ENCODE measurements around the gene ZRANB2.
A peak's percentile ranks its signal among the peaks of the same experiment; 100 is the strongest.

ZRANB2 gene

GRCh38 chr1:71046891-71047634, 33.8 kb downstream of the ZRANB2 start:
- DNase-seq = peak; percentile 40 to 62
- Histone ChIP-seq H2BK12ac (ENCODE audit: low read length) (no peak overlapping the region), H3K4ac (ENCODE audit: low read depth, low read length) (no peak overlapping the region), H3K4me2 (ENCODE audit: low read length) (peak overlapping the region; percentile 87), H3K23ac (ENCODE audit: low read length) (no peak overlapping the region), H4K91ac (ENCODE audit: low read depth, low read length) (no peak overlapping the region), H3K9ac (ENCODE audit: low read length) (no peak overlapping the region), H2BK5ac (ENCODE audit: low read depth, low read length, poor library complexity) (no peak overlapping the region), H3K14ac (ENCODE audit: low read length) (no peak overlapping the region), H2AK5ac (ENCODE audit: low read length) (no peak overlapping the region), H2BK120ac (ENCODE audit: insufficient read depth, low read length, poor library complexity) (no peak overlapping the region), H3K79me1 (ENCODE audit: low read length) (no peaks in the 10 kb centered on the region), H4K8ac (ENCODE audit: low read depth, low read length) (no peak overlapping the region), H3K27ac (ENCODE audit: low read depth, low read length) (no peak overlapping the region), H3K27me3 (ENCODE audit: insufficient read depth, low read length) (peaks cover 17% of the 10 kb centered on the region), H3K4me3 (ENCODE audit: low read depth, low read length) (peak overlapping the region; percentile 62), H3K9me3 (ENCODE audit: insufficient read depth, low read depth, low read length) (peaks cover 7% of the 10 kb centered on the region), H3K36me3 (ENCODE audit: control insufficient read depth in 1 of 2, insufficient read depth in 2 of 2, low read length in 2 of 2) (no peaks in the 10 kb centered on the region), H3K4me1 (ENCODE audit: control insufficient read depth in 1 of 2, insufficient read depth in 2 of 2, low read length in 2 of 2) (peaks cover 5 to 7% of the 10 kb centered on the region in 2 experiments), H3K79me2 (ENCODE audit: control insufficient read depth, insufficient read depth, low read length, poor library complexity) (no peaks in the 10 kb centered on the region), H2AFZ (ENCODE audit: insufficient read depth, low read length, poor library complexity) (peak overlapping the region; percentile 40), H4K12ac (ENCODE audit: low read depth, low read length) (no peak overlapping the region), H3K18ac (ENCODE audit: low read length) (no peak overlapping the region)
- no CpG with 5 or more reads among the region's 73 CpGs for WGBS (ENCODE audit: extremely low coverage, insufficient coverage, insufficient read length)

- no peak overlapping the region for H2AK5ac ChIP-seq (ENCODE audit: low read length)
- no peaks in the 10 kb centered on the region for H3K36me3 ChIP-seq (ENCODE audit: control insufficient read depth in 1 of 2, insufficient read depth in 2 of 2, low read length in 2 of 2)
- no peak overlapping the region for H3K27ac ChIP-seq (ENCODE audit: low read depth, low read length)
- peaks cover 7% of the 10 kb centered on the region for H3K9me3 ChIP-seq (ENCODE audit: insufficient read depth, low read depth, low read length)
- no CpG with 5 or more reads among the region's 16 CpGs for WGBS (ENCODE audit: extremely low coverage, insufficient coverage, insufficient read length)
- H2AFZ ChIP-seq (ENCODE audit: insufficient read depth, low read length, poor library complexity) = no peak overlapping the region
- no peak overlapping the region for H4K12ac ChIP-seq (ENCODE audit: low read depth, low read length)
- H4K8ac ChIP-seq (ENCODE audit: low read depth, low read length) = no peak overlapping the region
- H3K18ac ChIP-seq (ENCODE audit: low read length) = no peak overlapping the region
- H3K79me1 ChIP-seq (ENCODE audit: low read length) = no peaks in the 10 kb centered on the region
- H3K4ac ChIP-seq (ENCODE audit: low read depth, low read length) = no peak overlapping the region
- no peak overlapping the region for H2BK120ac ChIP-seq (ENCODE audit: insufficient read depth, low read length, poor library complexity)
- H3K4me3 ChIP-seq (ENCODE audit: low read depth, low read length) = no peak overlapping the region
- H3K4me1 ChIP-seq (ENCODE audit: control insufficient read depth in 1 of 2, insufficient read depth in 2 of 2, low read length in 2 of 2) = peaks cover 5 to 7% of the 10 kb centered on the region in 2 experiments
- no peaks in the 10 kb centered on the region for H3K79me2 ChIP-seq (ENCODE audit: control insufficient read depth, insufficient read depth, low read length, poor library complexity)
- no peak overlapping the region for H3K23ac ChIP-seq (ENCODE audit: low read length)
- H3K27me3 ChIP-seq (ENCODE audit: insufficient read depth, low read length) = peaks cover 17% of the 10 kb centered on the region
- H2BK5ac ChIP-seq (ENCODE audit: low read depth, low read length, poor library complexity) = no peak overlapping the region
- no peak overlapping the region for H3K4me2 ChIP-seq (ENCODE audit: low read length)
- no peak overlapping the region for H4K91ac ChIP-seq (ENCODE audit: low read depth, low read length)
- no peak overlapping the region for H3K14ac ChIP-seq (ENCODE audit: low read length)
- H2BK12ac ChIP-seq (ENCODE audit: low read length) = no peak overlapping the region
- DNase-seq = peak in 1 of 2 donors; percentile 62
- H3K9ac ChIP-seq (ENCODE audit: low read length) = no peak overlapping the region
Measured at GRCh38 chr1:71045463-71046028, 35.3 kb downstream of the ZRANB2 start.

DNA sequence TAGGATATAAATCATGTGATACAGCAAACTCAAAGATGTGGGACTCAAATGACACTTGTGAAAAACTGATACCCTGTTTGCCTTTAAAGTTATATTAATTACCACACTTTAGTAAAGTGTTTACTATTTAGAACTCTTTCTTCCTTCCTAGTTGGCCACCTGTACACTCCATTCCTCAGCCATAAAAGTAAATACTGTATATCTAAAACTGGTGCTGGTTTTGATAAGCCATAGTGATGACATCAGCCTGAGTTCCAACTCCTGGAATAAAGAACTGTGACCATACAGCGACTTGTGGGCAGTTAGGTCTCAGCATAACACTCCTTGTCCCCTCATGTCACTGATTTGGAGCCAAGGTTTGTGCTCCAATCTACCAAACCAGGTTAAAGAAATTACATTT, 36.0 kb downstream of the ZRANB2 start:
- H3K4me2 ChIP-seq (ENCODE audit: low read length) = no peak overlapping the region
- no peak overlapping the region for H3K4me3 ChIP-seq (ENCODE audit: low read depth, low read length)
- peaks cover 5 to 7% of the 10 kb centered on the region in 2 experiments for H3K4me1 ChIP-seq (ENCODE audit: control insufficient read depth in 1 of 2, insufficient read depth in 2 of 2, low read length in 2 of 2)
- DNase-seq = no peak
- H2AFZ ChIP-seq (ENCODE audit: insufficient read depth, low read length, poor library complexity) = no peak overlapping the region
- no peak overlapping the region for H3K14ac ChIP-seq (ENCODE audit: low read length)
- H2AK5ac ChIP-seq (ENCODE audit: low read length) = no peak overlapping the region
- WGBS (ENCODE audit: extremely low coverage, insufficient coverage, insufficient read length) = no CpG with 5 or more reads among the region's 1 CpG
- H3K23ac ChIP-seq (ENCODE audit: low read length) = no peak overlapping the region
- no peaks in the 10 kb centered on the region for H3K79me1 ChIP-seq (ENCODE audit: low read length)
- H3K9ac ChIP-seq (ENCODE audit: low read length) = no peak overlapping the region
- H2BK5ac ChIP-seq (ENCODE audit: low read depth, low read length, poor library complexity) = no peak overlapping the region
- H3K9me3 ChIP-seq (ENCODE audit: insufficient read depth, low read depth, low read length) = peaks cover 7% of the 10 kb centered on the region
- H3K27ac ChIP-seq (ENCODE audit: low read depth, low read length) = no peak overlapping the region
- H4K8ac ChIP-seq (ENCODE audit: low read depth, low read length) = no peak overlapping the region
- H4K91ac ChIP-seq (ENCODE audit: low read depth, low read length) = no peak overlapping the region
- no peak overlapping the region for H3K18ac ChIP-seq (ENCODE audit: low read length)
- H4K12ac ChIP-seq (ENCODE audit: low read depth, low read length) = no peak overlapping the region
- H2BK12ac ChIP-seq (ENCODE audit: low read length) = no peak overlapping the region
- H3K27me3 ChIP-seq (ENCODE audit: insufficient read depth, low read length) = peaks cover 17% of the 10 kb centered on the region
- no peaks in the 10 kb centered on the region for H3K36me3 ChIP-seq (ENCODE audit: control insufficient read depth in 1 of 2, insufficient read depth in 2 of 2, low read length in 2 of 2)
- no peak overlapping the region for H3K4ac ChIP-seq (ENCODE audit: low read depth, low read length)
- H3K79me2 ChIP-seq (ENCODE audit: control insufficient read depth, insufficient read depth, low read length, poor library complexity) = no peaks in the 10 kb centered on the region
- H2BK120ac ChIP-seq (ENCODE audit: insufficient read depth, low read length, poor library complexity) = no peak overlapping the region

DNA sequence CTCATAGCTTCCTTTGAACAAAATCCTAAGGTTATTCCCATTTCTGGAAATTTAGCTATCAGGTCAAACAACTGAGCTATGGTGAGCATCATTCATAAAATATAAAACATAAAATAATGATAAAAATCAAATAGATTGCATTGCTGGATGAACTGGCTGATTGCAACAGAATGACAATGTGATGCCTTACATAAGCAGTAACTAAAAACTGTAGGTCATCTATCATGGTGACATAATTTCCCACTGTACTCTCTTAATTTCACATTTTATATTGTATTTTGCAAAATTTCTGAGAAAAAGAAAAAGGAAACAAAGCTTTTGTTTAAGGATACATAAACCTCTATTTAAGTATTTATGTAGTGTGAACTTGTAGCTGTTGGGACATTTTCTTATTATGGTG, 37.8 kb downstream of the ZRANB2 start:
- H4K91ac ChIP-seq (ENCODE audit: low read depth, low read length) = no peak overlapping the region
- H3K79me1 ChIP-seq (ENCODE audit: low read length) = no peaks in the 10 kb centered on the region
- no peaks in the 10 kb centered on the region for H3K79me2 ChIP-seq (ENCODE audit: control insufficient read depth, insufficient read depth, low read length, poor library complexity)
- no peak overlapping the region for H3K27ac ChIP-seq (ENCODE audit: low read depth, low read length)
- peaks cover 13% of the 10 kb centered on the region for H3K27me3 ChIP-seq (ENCODE audit: insufficient read depth, low read length)
- no peak overlapping the region for H3K4me3 ChIP-seq (ENCODE audit: low read depth, low read length)
- H2AK5ac ChIP-seq (ENCODE audit: low read length) = no peak overlapping the region
- no peak for DNase-seq
- H2BK12ac ChIP-seq (ENCODE audit: low read length) = no peak overlapping the region
- no peak overlapping the region for H3K4me2 ChIP-seq (ENCODE audit: low read length)
- H3K4me1 ChIP-seq (ENCODE audit: control insufficient read depth in 1 of 2, insufficient read depth in 2 of 2, low read length in 2 of 2) = peaks cover 5 to 7% of the 10 kb centered on the region in 2 experiments
- no peaks in the 10 kb centered on the region for H3K36me3 ChIP-seq (ENCODE audit: control insufficient read depth in 1 of 2, insufficient read depth in 2 of 2, low read length in 2 of 2)
- H3K4ac ChIP-seq (ENCODE audit: low read depth, low read length) = no peak overlapping the region
- H4K12ac ChIP-seq (ENCODE audit: low read depth, low read length) = no peak overlapping the region
- no peak overlapping the region for H3K23ac ChIP-seq (ENCODE audit: low read length)
- no peak overlapping the region for H3K9ac ChIP-seq (ENCODE audit: low read length)
- H3K14ac ChIP-seq (ENCODE audit: low read length) = no peak overlapping the region
- H3K18ac ChIP-seq (ENCODE audit: low read length) = no peak overlapping the region
- H4K8ac ChIP-seq (ENCODE audit: low read depth, low read length) = no peak overlapping the region
- H2BK120ac ChIP-seq (ENCODE audit: insufficient read depth, low read length, poor library complexity) = no peak overlapping the region
- peaks cover 7% of the 10 kb centered on the region for H3K9me3 ChIP-seq (ENCODE audit: insufficient read depth, low read depth, low read length)
- no peak overlapping the region for H2AFZ ChIP-seq (ENCODE audit: insufficient read depth, low read length, poor library complexity)
- no peak overlapping the region for H2BK5ac ChIP-seq (ENCODE audit: low read depth, low read length, poor library complexity)
